Fibroblast of lung (primary cell): Measurements from ENCODE around the gene ME1. TPM values are rescaled to one million over a fixed set of nuclear protein-coding genes. Genes with fewer than 3 reads are reported as not detected.

ENCODE experiments used
- DNase-seq, 2 donors: peaks; one replicate each; pipeline versions ENCODE4 v3.0.0 to v3.0.0-alpha.2; 2010; ENCODE audit warnings: low read depth in 2 of 2
- H2AFZ ChIP-seq: 2 replicates; pipeline ENCODE4 v1.5.1; 2012; ENCODE audit warnings: low read length, control low read depth, inconsistent platforms
- H3K27ac ChIP-seq: 2 replicates; pipeline ENCODE4 v1.5.1; 2011; ENCODE audit warnings: low read length, control low read depth; ENCODE audit not compliant: insufficient read depth
- H3K27me3 ChIP-seq: 2 replicates; pipeline ENCODE4 v1.5.1; 2011; ENCODE audit warnings: mild to moderate bottlenecking, low read length; ENCODE audit not compliant: control insufficient read depth, insufficient read depth
- H3K36me3 ChIP-seq: 2 replicates; pipeline ENCODE4 v1.5.1; 2011; ENCODE audit warnings: low read length; ENCODE audit not compliant: control insufficient read depth, insufficient read depth
- H3K4me1 ChIP-seq: 2 replicates; pipeline ENCODE4 v1.5.1; 2011; ENCODE audit warnings: low read length; ENCODE audit not compliant: control insufficient read depth, insufficient read depth; ENCODE audit errors: extremely low read depth
- H3K4me2 ChIP-seq: 2 replicates; pipeline ENCODE4 v1.5.1; 2011; ENCODE audit warnings: low read length, control low read depth; ENCODE audit not compliant: insufficient read depth; ENCODE audit errors: extremely low read depth
- H3K4me3 ChIP-seq, 4 experiments: fragments of 200-600 bp in 1 of 4; sonication (generic) in 1 of 4; replicated peaks in 1 of 4; 2 replicates each; pipeline ENCODE4 v1.5.1; 2011 to 2016; ENCODE audit warnings: low read length in 4 of 4, low read depth in 3 of 4, mild to moderate bottlenecking in 3 of 4, control low read depth in 2 of 4, inconsistent platforms in 1 of 4, mixed read lengths in 1 of 4; ENCODE audit not compliant: insufficient read depth in 1 of 4; ENCODE audit errors: control extremely low read depth in 1 of 4
- H3K79me2 ChIP-seq: 2 replicates; pipeline ENCODE4 v1.5.1; 2012; ENCODE audit warnings: mild to moderate bottlenecking, low read length, inconsistent platforms; ENCODE audit not compliant: control insufficient read depth, insufficient read depth
- H3K9ac ChIP-seq: 2 replicates; pipeline ENCODE4 v1.5.1; 2011; ENCODE audit warnings: mild to moderate bottlenecking, low read length, control low read depth; ENCODE audit not compliant: insufficient read depth
- H3K9me3 ChIP-seq: 2 replicates; pipeline ENCODE4 v1.5.1; 2012; ENCODE audit warnings: low read depth, low read length; ENCODE audit not compliant: control insufficient read depth, insufficient read depth
- H4K20me1 ChIP-seq: 2 replicates; pipeline ENCODE4 v1.5.1; 2011; ENCODE audit warnings: low read length; ENCODE audit not compliant: control insufficient read depth, insufficient read depth; ENCODE audit errors: extremely low read depth
- CTCF ChIP-seq, 2 donors: IDR thresholded peaks in 1 of 2; conservative IDR thresholded peaks in 1 of 2; 1 replicate in 1 of 2; 2 replicates in 1 of 2; pipeline ENCODE4 v1.5.1; 2011 to 2012; ENCODE audit warnings: low read length in 2 of 2, control low read depth in 1 of 2, inconsistent platforms in 1 of 2, low read depth in 1 of 2, mild to moderate bottlenecking in 1 of 2
- EZH2 ChIP-seq: IDR thresholded peaks from 2 replicates; pipeline ENCODE4 v1.5.1; 2012; ENCODE audit warnings: low read length, control low read depth, mild to moderate bottlenecking; ENCODE audit errors: missing control alignments
- polyA plus RNA-seq, 2 donors: library from polyadenylated mRNA; depleted of rRNA in 1 of 2; stranded (reverse) in 1 of 2; unstranded in 1 of 2; fragments of >200 nt; gene quantifications; 2 replicates each; pipeline ENCODE4 v1.2.1, GENCODE V29; 2011 to 2012; ENCODE audit warnings: missing spikeins in 1 of 2
- total RNA-seq: library from RNA; depleted of rRNA; stranded (reverse); fragments of >200 nt; gene quantifications from 2 replicates; pipeline ENCODE4 v1.2.1, GENCODE V29; 2014

ME1 gene
- total and polyA plus RNA-seq, 2 donors (not counting 1 experiment from before 2014, with no cell fraction given), result 35.8 to 44.3 TPM

- Histone ChIP-seq H3K4me3 (no peak overlapping the region), H3K27ac (no peak overlapping the region), H3K9ac (no peak overlapping the region), H3K4me2 (no peak overlapping the region), H3K4me1 (no peaks in the 10 kb centered on the region), H4K20me1 (peaks cover 3% of the 10 kb centered on the region), H3K27me3 (no peaks in the 10 kb centered on the region), H3K36me3 (peaks cover 21% of the 10 kb centered on the region), H3K9me3 (no peaks in the 10 kb centered on the region), H2AFZ (no peak overlapping the region), H3K79me2 (no peaks in the 10 kb centered on the region)
- DNase-seq, result no peak
- TF ChIP-seq CTCF (conservative IDR thresholded peaks at IDR 0.05 in 1 of 2, IDR thresholded peaks at IDR 0.05 in 1 of 2; ENCODE audit: low read depth in 1 of 2, low read length in 2 of 2) (no peak), EZH2 (no peak)
These were observed 262.3 kb downstream of the ME1 start for GRCh38 chr6:83168556-83168955.

GRCh38 chr6:83167726-83168278 is 263.0 kb downstream of the ME1 start:
- Histone ChIP-seq H3K27ac (no peak overlapping the region), H3K9me3 (no peaks in the 10 kb centered on the region), H3K27me3 (no peaks in the 10 kb centered on the region), H3K4me2 (no peak overlapping the region), H3K36me3 (peaks cover 16% of the 10 kb centered on the region), H4K20me1 (peaks cover 3% of the 10 kb centered on the region), H3K9ac (no peak overlapping the region), H3K4me3 (no peak overlapping the region), H3K79me2 (no peaks in the 10 kb centered on the region), H3K4me1 (no peaks in the 10 kb centered on the region), H2AFZ (no peak overlapping the region)
- TF ChIP-seq CTCF (conservative IDR thresholded peaks at IDR 0.05 in 1 of 2, IDR thresholded peaks at IDR 0.05 in 1 of 2; ENCODE audit: low read depth in 1 of 2, low read length in 2 of 2), result no peak
- no peak for TF ChIP-seq EZH2
- DNase-seq, result no peak

Other genes starting within 250 kb of the ME1 start
- 69.2 and 71.9 TPM in 2 replicates for gene PGM3, start 237.8 kb downstream of the ME1 start, total RNA-seq
- gene PGM3, start 237.8 kb downstream of the ME1 start, polyA plus RNA-seq, result 74.0 and 107 TPM in 2 replicates
- 3.6 and 4.6 TPM in 2 replicates for gene RWDD2A, start 237.7 kb downstream of the ME1 start, total RNA-seq
- 4.0 and 6.9 TPM in 2 replicates for gene RWDD2A, start 237.7 kb downstream of the ME1 start, polyA plus RNA-seq
- gene PRSS35, start 81.5 kb upstream of the ME1 start, total RNA-seq, result 5.1 and 6.8 TPM in 2 replicates
- gene PRSS35, start 81.5 kb upstream of the ME1 start, polyA plus RNA-seq, result 4.1 and 7.4 TPM in 2 replicates